ENCODE results near the gene PTGES.

- no peak for TF ChIP-seq POLR2A (IDR thresholded peaks at IDR 0.05)
- no peak for TF ChIP-seq CTCF (IDR thresholded peaks at IDR 0.05)
Measured at GRCh38 chr9:129720865-129721545, 31.8 kb downstream of the PTGES start.
